ENCODE measurements around the gene DST. TPM values are rescaled to one million over a fixed set of nuclear protein-coding genes. Genes with fewer than 3 reads are reported as not detected.

Gene DST
- total RNA-seq, 1 donor from 2014 or later: 124 TPM

DNA sequence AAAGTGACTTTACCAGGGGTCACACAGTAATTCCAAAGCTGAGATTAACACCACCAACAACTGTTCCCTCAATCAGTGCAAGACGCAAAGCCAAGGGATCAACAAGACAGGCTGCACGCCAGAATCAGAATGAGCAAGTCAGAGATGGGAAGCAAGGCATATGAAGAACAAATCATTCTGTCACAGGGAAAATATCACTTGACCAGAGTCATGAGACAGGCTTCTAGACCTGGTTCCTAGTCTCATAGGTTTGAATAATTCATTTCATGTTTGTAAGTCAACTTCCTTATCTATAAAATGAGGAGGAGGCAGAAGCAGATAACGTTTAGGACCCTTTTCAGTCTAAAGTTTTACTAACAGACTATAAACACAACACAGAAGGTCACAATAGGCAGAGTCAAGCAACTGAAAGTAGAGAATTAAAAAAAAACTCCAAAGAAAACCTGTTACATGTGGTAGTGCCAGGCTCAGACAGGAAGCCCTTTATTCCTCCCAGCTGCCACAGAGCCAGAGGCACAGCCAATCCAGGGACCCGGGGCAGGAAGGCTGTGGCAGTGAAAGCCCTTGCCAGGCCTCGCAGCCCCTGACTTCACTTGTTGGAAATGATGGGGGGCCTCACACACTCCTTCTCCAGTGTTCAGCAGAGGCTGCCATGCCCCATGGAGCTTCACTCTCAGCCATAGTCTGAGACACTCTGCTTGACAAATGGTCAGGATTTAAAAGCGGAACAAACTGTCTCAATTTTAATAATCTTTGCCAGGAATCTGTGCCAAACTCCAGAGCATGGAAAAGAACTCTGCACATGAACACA is 29.2 kb upstream of the DST start:
- Mint-ChIP-seq H3K27ac (ENCODE audit: unreplicated experiment) (no peak overlapping the region), H3K9me3 (no peaks in the 10 kb centered on the region), H3K27me3 (ENCODE audit: low read depth) (no peaks in the 10 kb centered on the region), H3K4me3 (no peak overlapping the region), H3K36me3 (ENCODE audit: low read depth) (peaks cover 4% of the 10 kb centered on the region), H3K4me1 (peaks cover 12% of the 10 kb centered on the region)
- DNase-seq (ENCODE audit: low read depth, low spot score): no peak
- TF ChIP-seq, protein P1, sequence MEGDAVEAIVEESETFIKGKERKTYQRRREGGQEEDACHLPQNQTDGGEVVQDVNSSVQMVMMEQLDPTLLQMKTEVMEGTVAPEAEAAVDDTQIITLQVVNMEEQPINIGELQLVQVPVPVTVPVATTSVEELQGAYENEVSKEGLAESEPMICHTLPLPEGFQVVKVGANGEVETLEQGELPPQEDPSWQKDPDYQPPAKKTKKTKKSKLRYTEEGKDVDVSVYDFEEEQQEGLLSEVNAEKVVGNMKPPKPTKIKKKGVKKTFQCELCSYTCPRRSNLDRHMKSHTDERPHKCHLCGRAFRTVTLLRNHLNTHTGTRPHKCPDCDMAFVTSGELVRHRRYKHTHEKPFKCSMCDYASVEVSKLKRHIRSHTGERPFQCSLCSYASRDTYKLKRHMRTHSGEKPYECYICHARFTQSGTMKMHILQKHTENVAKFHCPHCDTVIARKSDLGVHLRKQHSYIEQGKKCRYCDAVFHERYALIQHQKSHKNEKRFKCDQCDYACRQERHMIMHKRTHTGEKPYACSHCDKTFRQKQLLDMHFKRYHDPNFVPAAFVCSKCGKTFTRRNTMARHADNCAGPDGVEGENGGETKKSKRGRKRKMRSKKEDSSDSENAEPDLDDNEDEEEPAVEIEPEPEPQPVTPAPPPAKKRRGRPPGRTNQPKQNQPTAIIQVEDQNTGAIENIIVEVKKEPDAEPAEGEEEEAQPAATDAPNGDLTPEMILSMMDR (conservative IDR thresholded peaks at IDR 0.05): no peak

DNA sequence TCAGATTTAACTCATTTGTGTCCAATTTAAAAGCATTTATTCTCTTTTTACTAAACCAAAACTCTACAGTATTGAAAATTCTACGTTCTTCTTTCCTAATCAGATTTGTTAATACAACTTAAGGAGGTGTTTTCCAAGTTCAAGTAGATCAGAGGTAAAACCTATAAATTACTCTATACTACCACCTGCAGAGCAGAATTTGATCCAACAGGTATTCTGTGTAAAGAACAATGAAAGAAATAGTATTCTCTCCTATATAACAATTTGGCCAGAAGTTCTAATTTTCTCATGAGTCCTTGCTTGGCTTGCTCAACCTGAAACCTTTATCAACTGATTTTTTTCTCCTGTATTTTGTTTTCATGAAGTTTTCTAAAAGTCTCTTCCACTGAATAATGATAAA is 28.5 kb upstream of the DST start:
- TF ChIP-seq, protein P1 (conservative IDR thresholded peaks at IDR 0.05): no peak
- no peak for DNase-seq (ENCODE audit: low read depth, low spot score)
- no peak overlapping the region for H3K4me3 Mint-ChIP-seq
- H3K9me3 Mint-ChIP-seq: no peaks in the 10 kb centered on the region
- H3K4me1 Mint-ChIP-seq: peaks cover 12% of the 10 kb centered on the region
- H3K27me3 Mint-ChIP-seq (ENCODE audit: low read depth): no peaks in the 10 kb centered on the region
- H3K36me3 Mint-ChIP-seq (ENCODE audit: low read depth): peaks cover 4% of the 10 kb centered on the region
- no peak overlapping the region for H3K27ac Mint-ChIP-seq (ENCODE audit: unreplicated experiment)

DNA sequence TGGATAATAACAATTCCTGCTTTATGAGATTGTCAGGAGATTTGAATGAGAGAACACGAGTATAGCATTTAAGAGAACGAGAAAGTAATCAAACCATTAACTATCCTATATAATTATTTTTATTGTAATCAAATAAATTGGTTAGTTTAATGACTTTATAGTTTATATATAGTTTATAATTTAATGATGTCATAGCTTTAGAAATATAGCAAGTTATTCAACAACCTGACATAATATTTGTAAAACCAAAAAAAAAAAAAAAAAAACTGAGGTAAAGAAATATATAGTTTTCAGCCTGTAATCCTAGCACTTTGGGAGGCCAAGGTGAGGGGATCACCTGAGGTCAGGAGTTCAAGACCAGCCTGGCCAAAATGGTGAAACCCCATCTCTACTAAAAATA is 26.4 kb upstream of the DST start:
- no peaks in the 10 kb centered on the region for H3K9me3 Mint-ChIP-seq
- TF ChIP-seq, protein P1 (conservative IDR thresholded peaks at IDR 0.05): no peak
- H3K4me3 Mint-ChIP-seq: no peak overlapping the region
- H3K4me1 Mint-ChIP-seq: peaks cover 12% of the 10 kb centered on the region
- no peaks in the 10 kb centered on the region for H3K27me3 Mint-ChIP-seq (ENCODE audit: low read depth)
- DNase-seq (ENCODE audit: low read depth, low spot score): no peak
- H3K27ac Mint-ChIP-seq (ENCODE audit: unreplicated experiment): no peak overlapping the region
- H3K36me3 Mint-ChIP-seq (ENCODE audit: low read depth): no peaks in the 10 kb centered on the region

DNA sequence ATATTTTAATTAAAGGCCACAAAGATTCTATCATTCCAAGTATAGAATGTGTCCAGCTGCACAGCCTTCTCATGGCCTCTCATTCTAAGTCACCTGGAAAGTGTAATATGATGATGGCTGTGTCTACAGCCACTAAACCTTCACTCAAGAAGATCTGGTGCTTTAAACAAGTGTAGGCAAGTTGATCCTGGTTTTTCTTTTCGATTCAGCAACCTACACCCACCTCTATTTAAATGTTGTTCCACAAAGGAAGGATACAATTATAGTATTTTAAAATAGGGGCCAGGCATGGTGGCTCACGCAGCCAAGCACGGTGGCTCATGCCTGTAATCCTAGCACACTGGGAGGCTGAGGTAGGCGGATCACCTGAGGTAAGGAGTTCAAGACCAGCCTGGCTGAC is 25.5 kb upstream of the DST start:
- H3K27ac Mint-ChIP-seq (ENCODE audit: unreplicated experiment): no peak overlapping the region
- no peak overlapping the region for H3K4me3 Mint-ChIP-seq
- no peaks in the 10 kb centered on the region for H3K27me3 Mint-ChIP-seq (ENCODE audit: low read depth)
- no peaks in the 10 kb centered on the region for H3K36me3 Mint-ChIP-seq (ENCODE audit: low read depth)
- DNase-seq (ENCODE audit: low read depth, low spot score): no peak
- H3K4me1 Mint-ChIP-seq: peaks cover 12% of the 10 kb centered on the region
- TF ChIP-seq, protein P1 (conservative IDR thresholded peaks at IDR 0.05): no peak
- no peaks in the 10 kb centered on the region for H3K9me3 Mint-ChIP-seq

DNA sequence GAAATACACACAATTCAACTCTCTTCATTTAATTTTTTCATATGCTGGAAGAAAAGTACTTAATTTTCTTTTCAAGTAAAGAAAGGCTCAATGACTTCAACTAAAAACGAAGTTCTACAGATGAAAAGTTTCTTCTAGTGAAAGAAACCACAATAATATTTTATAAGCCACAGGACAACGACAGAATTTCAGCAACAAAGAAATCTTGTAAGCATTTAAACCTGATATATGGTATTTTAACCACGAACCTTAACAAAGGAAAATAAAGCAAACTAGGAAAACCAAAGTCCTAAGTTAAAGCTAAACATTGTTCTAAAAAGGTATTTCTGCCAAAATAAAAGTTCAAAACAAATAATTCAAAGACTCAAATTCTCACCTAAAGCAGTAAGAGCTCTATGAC is 24.6 kb upstream of the DST start:
- H3K36me3 Mint-ChIP-seq (ENCODE audit: low read depth): no peaks in the 10 kb centered on the region
- no peak for DNase-seq (ENCODE audit: low read depth, low spot score)
- no peaks in the 10 kb centered on the region for H3K27me3 Mint-ChIP-seq (ENCODE audit: low read depth)
- TF ChIP-seq, protein P1 (conservative IDR thresholded peaks at IDR 0.05): no peak
- H3K9me3 Mint-ChIP-seq: no peaks in the 10 kb centered on the region
- H3K27ac Mint-ChIP-seq (ENCODE audit: unreplicated experiment): no peak overlapping the region
- H3K4me1 Mint-ChIP-seq: peaks cover 10% of the 10 kb centered on the region
- H3K4me3 Mint-ChIP-seq: no peak overlapping the region
